Measurements from ENCODE around the gene APOOL.

Gene APOOL

DNA sequence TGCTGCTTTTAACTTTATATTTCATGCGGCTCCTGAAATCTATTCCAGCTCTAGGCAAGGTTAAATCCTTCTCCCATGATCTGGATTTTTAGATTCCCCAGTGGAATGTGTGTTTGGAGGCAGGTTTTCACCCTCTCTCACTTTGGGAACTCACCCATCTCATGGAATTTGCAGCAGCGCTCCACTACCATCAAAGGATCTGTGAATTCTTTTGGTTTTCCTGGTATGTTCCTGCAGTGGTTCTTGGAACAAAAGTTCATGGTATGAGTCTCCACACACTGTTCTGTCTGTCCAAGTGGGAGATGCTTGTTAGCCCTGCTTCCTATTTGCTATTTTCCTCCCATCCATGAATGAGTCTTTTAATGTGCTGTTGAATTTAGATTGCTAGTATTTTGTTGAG, 14.0 kb downstream of the APOOL start (continued):
- TF ChIP-seq, protein P1, sequence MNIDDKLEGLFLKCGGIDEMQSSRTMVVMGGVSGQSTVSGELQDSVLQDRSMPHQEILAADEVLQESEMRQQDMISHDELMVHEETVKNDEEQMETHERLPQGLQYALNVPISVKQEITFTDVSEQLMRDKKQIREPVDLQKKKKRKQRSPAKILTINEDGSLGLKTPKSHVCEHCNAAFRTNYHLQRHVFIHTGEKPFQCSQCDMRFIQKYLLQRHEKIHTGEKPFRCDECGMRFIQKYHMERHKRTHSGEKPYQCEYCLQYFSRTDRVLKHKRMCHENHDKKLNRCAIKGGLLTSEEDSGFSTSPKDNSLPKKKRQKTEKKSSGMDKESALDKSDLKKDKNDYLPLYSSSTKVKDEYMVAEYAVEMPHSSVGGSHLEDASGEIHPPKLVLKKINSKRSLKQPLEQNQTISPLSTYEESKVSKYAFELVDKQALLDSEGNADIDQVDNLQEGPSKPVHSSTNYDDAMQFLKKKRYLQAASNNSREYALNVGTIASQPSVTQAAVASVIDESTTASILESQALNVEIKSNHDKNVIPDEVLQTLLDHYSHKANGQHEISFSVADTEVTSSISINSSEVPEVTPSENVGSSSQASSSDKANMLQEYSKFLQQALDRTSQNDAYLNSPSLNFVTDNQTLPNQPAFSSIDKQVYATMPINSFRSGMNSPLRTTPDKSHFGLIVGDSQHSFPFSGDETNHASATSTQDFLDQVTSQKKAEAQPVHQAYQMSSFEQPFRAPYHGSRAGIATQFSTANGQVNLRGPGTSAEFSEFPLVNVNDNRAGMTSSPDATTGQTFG (tag by site-specific recombination; IDR thresholded peaks at IDR 0.05; ENCODE audit: borderline replicate concordance) = no peak
- TF ChIP-seq ZNF121 (tag by site-specific recombination; IDR thresholded peaks at IDR 0.05) = no peak
- TF ChIP-seq, protein P2, sequence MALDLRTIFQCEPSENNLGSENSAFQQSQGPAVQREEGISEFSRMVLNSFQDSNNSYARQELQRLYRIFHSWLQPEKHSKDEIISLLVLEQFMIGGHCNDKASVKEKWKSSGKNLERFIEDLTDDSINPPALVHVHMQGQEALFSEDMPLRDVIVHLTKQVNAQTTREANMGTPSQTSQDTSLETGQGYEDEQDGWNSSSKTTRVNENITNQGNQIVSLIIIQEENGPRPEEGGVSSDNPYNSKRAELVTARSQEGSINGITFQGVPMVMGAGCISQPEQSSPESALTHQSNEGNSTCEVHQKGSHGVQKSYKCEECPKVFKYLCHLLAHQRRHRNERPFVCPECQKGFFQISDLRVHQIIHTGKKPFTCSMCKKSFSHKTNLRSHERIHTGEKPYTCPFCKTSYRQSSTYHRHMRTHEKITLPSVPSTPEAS (tag by site-specific recombination; IDR thresholded peaks at IDR 0.05) = no peak

DNA sequence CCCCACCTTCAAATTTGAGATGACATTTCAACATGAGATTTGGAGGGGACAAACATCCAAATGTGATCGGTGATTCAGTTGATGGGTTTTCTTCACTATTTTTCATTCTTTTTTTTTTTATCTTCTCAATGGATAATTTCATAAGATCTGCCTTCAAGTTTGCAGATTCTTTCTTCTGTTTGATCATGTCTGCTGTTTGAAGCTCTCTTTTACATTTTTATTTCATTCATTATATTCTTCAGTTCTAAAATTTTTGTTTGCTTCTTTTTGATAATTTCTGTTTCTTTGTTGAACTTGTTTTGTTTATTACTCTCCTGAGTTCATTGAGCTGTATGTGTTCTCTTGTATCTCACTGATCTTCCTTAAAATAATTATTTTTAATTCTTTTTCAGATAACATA, 14.8 kb downstream of the APOOL start:
- POLR2A ChIA-PET = no interaction called here

DNA sequence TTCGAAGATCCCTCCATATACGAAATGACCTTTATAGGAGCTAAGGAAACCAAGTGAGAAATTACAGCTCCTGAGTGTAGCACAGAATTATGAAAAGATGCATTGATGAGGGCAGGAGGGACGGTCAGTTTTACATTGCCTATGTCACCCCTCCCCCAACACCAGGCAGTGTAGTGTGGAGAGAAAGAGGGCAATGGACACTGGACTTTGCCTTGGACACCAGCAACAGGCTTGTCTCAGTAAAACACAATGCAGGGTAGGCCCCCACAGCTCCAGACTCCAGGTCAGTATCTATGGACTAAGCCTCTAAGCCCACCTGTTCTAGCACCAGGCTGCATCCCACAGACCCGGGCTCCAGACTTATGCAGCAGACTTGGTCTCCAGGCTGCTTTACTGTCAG, 16.5 kb downstream of the APOOL start:
- no peak overlapping the region for H3K4me3 ChIP-seq (ENCODE audit: low read depth, low read length)
- CTCF ChIA-PET = interaction anchor here (0.8 kb wide), 1 partner anchor 70 kb away, joined by 3 read pairs; no protein-coding TSS in a partner anchor
- H3K36me3 ChIP-seq (ENCODE audit: control insufficient read depth in 2 of 2, insufficient read depth in 1 of 2, low read length in 2 of 2) = no peaks in the 10 kb centered on the region; a peak in 1 of 3 replicates
- H3K4me1 ChIP-seq (ENCODE audit: control insufficient read depth, insufficient read depth, low read length) = no peaks in the 10 kb centered on the region
- no peaks in the 10 kb centered on the region; the same call in 1 of the 2 replicates for H3K9me3 ChIP-seq (ENCODE audit: control insufficient read depth, insufficient read depth, low read depth, low read length)
- POLR2A ChIA-PET = no interaction called here
- H3K27ac ChIP-seq (ENCODE audit: extremely low read depth, low read depth, low read length) = no peak overlapping the region
- TF ChIP-seq, protein P3, sequence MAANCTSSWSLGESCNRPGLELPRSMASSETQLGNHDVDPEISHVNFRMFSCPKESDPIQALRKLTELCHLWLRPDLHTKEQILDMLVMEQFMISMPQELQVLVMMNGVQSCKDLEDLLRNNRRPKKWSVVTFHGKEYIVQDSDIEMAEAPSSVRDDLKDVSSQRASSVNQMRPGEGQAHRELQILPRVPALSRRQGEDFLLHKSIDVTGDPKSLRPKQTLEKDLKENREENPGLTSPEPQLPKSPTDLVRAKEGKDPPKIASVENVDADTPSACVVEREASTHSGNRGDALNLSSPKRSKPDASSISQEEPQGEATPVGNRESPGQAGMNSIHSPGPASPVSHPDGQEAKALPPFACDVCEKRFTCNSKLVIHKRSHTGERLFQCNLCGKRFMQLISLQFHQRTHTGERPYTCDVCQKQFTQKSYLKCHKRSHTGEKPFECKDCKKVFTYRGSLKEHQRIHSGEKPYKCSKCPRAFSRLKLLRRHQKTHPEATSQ (tag by site-specific recombination; IDR thresholded peaks at IDR 0.05) = no peak
- TF ChIP-seq, protein P4, sequence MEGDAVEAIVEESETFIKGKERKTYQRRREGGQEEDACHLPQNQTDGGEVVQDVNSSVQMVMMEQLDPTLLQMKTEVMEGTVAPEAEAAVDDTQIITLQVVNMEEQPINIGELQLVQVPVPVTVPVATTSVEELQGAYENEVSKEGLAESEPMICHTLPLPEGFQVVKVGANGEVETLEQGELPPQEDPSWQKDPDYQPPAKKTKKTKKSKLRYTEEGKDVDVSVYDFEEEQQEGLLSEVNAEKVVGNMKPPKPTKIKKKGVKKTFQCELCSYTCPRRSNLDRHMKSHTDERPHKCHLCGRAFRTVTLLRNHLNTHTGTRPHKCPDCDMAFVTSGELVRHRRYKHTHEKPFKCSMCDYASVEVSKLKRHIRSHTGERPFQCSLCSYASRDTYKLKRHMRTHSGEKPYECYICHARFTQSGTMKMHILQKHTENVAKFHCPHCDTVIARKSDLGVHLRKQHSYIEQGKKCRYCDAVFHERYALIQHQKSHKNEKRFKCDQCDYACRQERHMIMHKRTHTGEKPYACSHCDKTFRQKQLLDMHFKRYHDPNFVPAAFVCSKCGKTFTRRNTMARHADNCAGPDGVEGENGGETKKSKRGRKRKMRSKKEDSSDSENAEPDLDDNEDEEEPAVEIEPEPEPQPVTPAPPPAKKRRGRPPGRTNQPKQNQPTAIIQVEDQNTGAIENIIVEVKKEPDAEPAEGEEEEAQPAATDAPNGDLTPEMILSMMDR (tag by site-specific recombination; IDR thresholded peaks at IDR 0.05) = no peak
- TF ChIP-seq, protein P5, sequence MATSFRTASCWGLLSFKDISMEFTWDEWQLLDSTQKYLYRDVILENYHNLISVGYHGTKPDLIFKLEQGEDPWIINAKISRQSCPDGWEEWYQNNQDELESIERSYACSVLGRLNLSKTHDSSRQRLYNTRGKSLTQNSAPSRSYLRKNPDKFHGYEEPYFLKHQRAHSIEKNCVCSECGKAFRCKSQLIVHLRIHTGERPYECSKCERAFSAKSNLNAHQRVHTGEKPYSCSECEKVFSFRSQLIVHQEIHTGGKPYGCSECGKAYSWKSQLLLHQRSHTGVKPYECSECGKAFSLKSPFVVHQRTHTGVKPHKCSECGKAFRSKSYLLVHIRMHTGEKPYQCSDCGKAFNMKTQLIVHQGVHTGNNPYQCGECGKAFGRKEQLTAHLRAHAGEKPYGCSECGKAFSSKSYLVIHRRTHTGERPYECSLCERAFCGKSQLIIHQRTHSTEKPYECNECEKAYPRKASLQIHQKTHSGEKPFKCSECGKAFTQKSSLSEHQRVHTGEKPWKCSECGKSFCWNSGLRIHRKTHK (tag by site-specific recombination; IDR thresholded peaks at IDR 0.05) = no peak
- TF ChIP-seq, protein P6, sequence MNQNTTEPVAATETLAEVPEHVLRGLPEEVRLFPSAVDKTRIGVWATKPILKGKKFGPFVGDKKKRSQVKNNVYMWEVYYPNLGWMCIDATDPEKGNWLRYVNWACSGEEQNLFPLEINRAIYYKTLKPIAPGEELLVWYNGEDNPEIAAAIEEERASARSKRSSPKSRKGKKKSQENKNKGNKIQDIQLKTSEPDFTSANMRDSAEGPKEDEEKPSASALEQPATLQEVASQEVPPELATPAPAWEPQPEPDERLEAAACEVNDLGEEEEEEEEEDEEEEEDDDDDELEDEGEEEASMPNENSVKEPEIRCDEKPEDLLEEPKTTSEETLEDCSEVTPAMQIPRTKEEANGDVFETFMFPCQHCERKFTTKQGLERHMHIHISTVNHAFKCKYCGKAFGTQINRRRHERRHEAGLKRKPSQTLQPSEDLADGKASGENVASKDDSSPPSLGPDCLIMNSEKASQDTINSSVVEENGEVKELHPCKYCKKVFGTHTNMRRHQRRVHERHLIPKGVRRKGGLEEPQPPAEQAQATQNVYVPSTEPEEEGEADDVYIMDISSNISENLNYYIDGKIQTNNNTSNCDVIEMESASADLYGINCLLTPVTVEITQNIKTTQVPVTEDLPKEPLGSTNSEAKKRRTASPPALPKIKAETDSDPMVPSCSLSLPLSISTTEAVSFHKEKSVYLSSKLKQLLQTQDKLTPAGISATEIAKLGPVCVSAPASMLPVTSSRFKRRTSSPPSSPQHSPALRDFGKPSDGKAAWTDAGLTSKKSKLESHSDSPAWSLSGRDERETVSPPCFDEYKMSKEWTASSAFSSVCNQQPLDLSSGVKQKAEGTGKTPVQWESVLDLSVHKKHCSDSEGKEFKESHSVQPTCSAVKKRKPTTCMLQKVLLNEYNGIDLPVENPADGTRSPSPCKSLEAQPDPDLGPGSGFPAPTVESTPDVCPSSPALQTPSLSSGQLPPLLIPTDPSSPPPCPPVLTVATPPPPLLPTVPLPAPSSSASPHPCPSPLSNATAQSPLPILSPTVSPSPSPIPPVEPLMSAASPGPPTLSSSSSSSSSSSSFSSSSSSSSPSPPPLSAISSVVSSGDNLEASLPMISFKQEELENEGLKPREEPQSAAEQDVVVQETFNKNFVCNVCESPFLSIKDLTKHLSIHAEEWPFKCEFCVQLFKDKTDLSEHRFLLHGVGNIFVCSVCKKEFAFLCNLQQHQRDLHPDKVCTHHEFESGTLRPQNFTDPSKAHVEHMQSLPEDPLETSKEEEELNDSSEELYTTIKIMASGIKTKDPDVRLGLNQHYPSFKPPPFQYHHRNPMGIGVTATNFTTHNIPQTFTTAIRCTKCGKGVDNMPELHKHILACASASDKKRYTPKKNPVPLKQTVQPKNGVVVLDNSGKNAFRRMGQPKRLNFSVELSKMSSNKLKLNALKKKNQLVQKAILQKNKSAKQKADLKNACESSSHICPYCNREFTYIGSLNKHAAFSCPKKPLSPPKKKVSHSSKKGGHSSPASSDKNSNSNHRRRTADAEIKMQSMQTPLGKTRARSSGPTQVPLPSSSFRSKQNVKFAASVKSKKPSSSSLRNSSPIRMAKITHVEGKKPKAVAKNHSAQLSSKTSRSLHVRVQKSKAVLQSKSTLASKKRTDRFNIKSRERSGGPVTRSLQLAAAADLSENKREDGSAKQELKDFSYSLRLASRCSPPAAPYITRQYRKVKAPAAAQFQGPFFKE (tag by site-specific recombination; IDR thresholded peaks at IDR 0.05; ENCODE audit: borderline replicate concordance) = no peak
- TF ChIP-seq ZNF76 (tag by site-specific recombination; IDR thresholded peaks at IDR 0.05; ENCODE audit: borderline replicate concordance, low read depth) = no peak
- TF ChIP-seq ZNF677 (tag by site-specific recombination; IDR thresholded peaks at IDR 0.05) = no peak
- no peak for TF ChIP-seq TCF7L2 (IDR thresholded peaks at IDR 0.05; ENCODE audit: borderline replicate concordance, low read depth, low read length)
- TF ChIP-seq ZNF146 (tag by site-specific recombination; IDR thresholded peaks at IDR 0.05) = no peak
- TF ChIP-seq ZNF223 (tag by site-specific recombination; IDR thresholded peaks at IDR 0.05) = no peak
- no peak for TF ChIP-seq IKZF3 (tag by site-specific recombination; IDR thresholded peaks at IDR 0.05)
- TF ChIP-seq, protein P7, sequence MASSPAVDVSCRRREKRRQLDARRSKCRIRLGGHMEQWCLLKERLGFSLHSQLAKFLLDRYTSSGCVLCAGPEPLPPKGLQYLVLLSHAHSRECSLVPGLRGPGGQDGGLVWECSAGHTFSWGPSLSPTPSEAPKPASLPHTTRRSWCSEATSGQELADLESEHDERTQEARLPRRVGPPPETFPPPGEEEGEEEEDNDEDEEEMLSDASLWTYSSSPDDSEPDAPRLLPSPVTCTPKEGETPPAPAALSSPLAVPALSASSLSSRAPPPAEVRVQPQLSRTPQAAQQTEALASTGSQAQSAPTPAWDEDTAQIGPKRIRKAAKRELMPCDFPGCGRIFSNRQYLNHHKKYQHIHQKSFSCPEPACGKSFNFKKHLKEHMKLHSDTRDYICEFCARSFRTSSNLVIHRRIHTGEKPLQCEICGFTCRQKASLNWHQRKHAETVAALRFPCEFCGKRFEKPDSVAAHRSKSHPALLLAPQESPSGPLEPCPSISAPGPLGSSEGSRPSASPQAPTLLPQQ (tag by site-specific recombination; IDR thresholded peaks at IDR 0.05) = no peak
- no peak for TF ChIP-seq ZNF623 (tag by site-specific recombination; IDR thresholded peaks at IDR 0.05)

More for the DNA sequence above, 14.8 kb downstream of the APOOL start:
- Histone ChIP-seq H3K4me3 (ENCODE audit: low read depth, low read length) (no peak overlapping the region), H3K9me3 (ENCODE audit: control insufficient read depth, insufficient read depth, low read depth, low read length) (no peaks in the 10 kb centered on the region; the same call in 1 of the 2 replicates), H3K27ac (ENCODE audit: extremely low read depth, low read depth, low read length) (no peak overlapping the region), H3K4me1 (ENCODE audit: control insufficient read depth, insufficient read depth, low read length) (no peaks in the 10 kb centered on the region), H3K36me3 (ENCODE audit: control insufficient read depth in 2 of 2, insufficient read depth in 1 of 2, low read length in 2 of 2) (no peaks in the 10 kb centered on the region; a peak in 1 of 3 replicates)
- CTCF ChIA-PET = no interaction called here
- no peak for TF ChIP-seq ZBTB48 (tag by site-specific recombination; IDR thresholded peaks at IDR 0.05)
- no peak for TF ChIP-seq ZNF366 (tag by site-specific recombination; conservative IDR thresholded peaks at IDR 0.05)
- no peak for TF ChIP-seq ZNF202 (tag by site-specific recombination; IDR thresholded peaks at IDR 0.05; ENCODE audit: borderline replicate concordance)
- no peak for TF ChIP-seq ZNF658 (tag by site-specific recombination; IDR thresholded peaks at IDR 0.05)

Measured in HEK293 (cell line).